HEK293T (cell line): ENCODE results near the gene PSAPL1.

ENCODE experiments used
- BHLHE40 ChIP-seq: fragments of 450-650 bp; IDR thresholded peaks from 2 replicates; pipeline ENCODE4 v1.6.1; 2016; ENCODE audit warnings: mild to moderate bottlenecking, moderate library complexity, borderline replicate concordance
- ELF4 ChIP-seq: fragments of 450-650 bp; IDR thresholded peaks from 2 replicates; pipeline ENCODE4 v1.6.1; 2017; ENCODE audit warnings: antibody characterized with exemption
- FOXA1 ChIP-seq: fragments of 450-650 bp; IDR thresholded peaks from 2 replicates; pipeline ENCODE4 v1.6.1; 2016; ENCODE audit warnings: mild to moderate bottlenecking
- FOXK2 ChIP-seq: fragments of 450-650 bp; IDR thresholded peaks from 2 replicates; pipeline ENCODE4 v1.6.1; 2016; ENCODE audit warnings: mild to moderate bottlenecking
- LEF1 ChIP-seq: fragments of 450-650 bp; IDR thresholded peaks from 2 replicates; pipeline ENCODE4 v1.6.1; 2017; ENCODE audit warnings: mild to moderate bottlenecking, borderline replicate concordance
- SP1 ChIP-seq: fragments of 450-650 bp; IDR thresholded peaks from 2 replicates; pipeline ENCODE4 v1.6.1; 2017

DNA sequence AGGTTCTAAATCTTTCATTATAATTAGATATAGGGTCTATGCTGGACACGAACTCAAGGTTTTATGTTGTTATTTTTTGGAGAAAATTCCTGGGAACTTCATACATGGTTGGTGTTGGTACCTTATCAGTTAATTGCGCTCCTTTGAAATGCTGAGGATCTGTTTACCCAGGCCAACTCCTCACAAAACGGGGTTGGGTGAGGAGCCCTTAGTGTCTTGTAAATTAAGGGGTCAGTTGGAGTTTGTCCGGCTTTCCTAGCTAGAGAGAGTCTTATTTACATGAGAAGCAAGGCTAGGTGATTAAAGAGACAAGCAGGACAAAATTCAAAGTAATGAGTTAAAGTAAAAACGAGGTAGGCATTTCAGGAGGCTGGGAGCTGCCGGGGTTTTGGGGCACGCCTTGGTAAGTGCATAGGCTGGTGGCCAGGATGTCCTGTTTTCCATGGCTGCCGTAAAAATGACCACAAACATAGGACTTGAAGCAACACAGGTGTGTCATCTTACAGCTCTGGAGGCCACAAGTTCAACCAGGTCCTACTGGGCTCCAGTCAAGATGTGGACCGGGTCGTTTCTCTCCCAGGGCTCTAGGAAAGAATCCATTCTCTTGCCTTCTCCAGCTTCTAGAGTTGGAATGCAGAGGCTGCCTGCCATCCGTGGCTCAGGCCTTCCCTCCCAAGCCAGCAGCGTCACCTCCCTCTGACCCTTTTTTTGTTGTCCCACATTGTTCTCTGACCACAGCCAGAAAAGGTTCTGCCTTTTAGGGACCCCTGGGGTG is 19.8 kb downstream of the PSAPL1 start:
- TF ChIP-seq ELF4 (no peak), BHLHE40 (no peak), FOXK2 (no peak), SP1 (no peak), FOXA1 (no peak), LEF1 (no peak)
